GM13976 (cell line): ENCODE data around the gene DAB1.

Experiments used
- DNase-seq: peaks from one replicate; pipeline ENCODE4 v3.0.0; 2012; ENCODE audit warnings: low spot score
- in situ Hi-C: fragments of 300-500 bp; cut with MboI; formaldehyde crosslinking; loops from one replicate; pipeline ENCODE4 v1.12.0; 2022; ENCODE audit warnings: low sequenced_read_pairs, mixed read lengths, inconsistent platforms; ENCODE audit not compliant: unreplicated experiment
- TF ChIP-seq, protein P1 (sequence below): IDR thresholded peaks from 2 replicates; pipeline ENCODE4 v1.5.1; 2012; ENCODE audit warnings: borderline replicate concordance, mild to moderate bottlenecking; ENCODE audit not compliant: insufficient read depth; ENCODE audit errors: extremely low read depth, missing control alignments, control extremely low read depth

DAB1 gene

DNA sequence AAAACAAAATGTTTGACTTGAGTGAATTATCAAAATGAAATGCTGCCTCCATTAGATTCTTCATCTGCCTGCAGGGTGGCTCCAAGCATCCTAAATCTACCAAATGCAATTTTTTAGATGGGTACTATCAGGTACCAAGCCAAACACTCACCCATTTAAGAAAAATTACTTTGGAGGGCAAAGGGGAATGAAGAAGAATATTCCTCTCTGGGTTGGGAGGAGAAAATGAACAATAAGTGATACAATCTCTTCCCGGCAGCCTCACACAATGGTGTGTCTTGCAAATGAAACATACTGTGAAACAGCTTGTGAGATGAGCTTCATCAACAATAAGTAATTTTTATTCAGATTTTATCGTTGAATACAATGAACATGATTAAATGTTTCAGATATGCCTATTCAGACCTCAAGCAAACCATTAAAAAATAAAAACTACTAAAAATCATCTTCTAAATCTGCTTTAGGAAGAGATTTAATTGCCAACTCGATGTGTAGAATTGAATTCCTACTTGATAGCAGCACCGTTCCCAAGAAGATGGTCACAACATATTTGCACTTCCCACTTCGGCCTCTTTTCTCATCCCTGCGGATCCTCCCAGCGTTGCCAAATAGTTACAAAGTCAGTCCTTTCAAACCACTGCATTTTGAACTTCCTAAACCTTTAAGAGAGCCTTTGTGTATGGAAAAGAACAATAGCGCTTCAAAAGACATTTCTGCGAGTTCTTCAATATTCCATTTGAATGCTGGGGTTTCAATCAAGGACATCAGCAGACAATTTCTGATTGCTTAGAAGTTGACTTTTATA is 2.7 kb downstream of the DAB1 start:
- TF ChIP-seq, protein P1, sequence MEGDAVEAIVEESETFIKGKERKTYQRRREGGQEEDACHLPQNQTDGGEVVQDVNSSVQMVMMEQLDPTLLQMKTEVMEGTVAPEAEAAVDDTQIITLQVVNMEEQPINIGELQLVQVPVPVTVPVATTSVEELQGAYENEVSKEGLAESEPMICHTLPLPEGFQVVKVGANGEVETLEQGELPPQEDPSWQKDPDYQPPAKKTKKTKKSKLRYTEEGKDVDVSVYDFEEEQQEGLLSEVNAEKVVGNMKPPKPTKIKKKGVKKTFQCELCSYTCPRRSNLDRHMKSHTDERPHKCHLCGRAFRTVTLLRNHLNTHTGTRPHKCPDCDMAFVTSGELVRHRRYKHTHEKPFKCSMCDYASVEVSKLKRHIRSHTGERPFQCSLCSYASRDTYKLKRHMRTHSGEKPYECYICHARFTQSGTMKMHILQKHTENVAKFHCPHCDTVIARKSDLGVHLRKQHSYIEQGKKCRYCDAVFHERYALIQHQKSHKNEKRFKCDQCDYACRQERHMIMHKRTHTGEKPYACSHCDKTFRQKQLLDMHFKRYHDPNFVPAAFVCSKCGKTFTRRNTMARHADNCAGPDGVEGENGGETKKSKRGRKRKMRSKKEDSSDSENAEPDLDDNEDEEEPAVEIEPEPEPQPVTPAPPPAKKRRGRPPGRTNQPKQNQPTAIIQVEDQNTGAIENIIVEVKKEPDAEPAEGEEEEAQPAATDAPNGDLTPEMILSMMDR = no peak
- in situ Hi-C loops = no loop called here

DNA sequence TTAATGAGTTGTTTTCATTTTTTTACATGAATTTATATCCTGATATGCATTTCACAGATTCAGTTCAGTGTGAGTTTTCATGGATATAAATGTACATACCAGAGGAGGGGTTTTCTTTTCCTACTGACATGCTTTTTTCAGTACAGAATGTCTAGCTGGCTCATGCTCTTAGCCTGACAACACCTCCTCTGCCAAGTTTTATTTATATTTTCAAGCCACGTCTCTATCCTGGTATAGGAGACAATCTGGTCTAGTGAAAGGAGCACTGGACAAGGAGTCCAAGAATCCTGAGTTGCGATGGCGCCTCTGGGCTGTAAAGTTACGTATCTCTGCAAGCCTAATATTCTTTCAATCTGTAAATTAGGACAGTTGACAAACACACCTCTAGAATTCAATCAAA is 4.9 kb downstream of the DAB1 start:
- no peak for DNase-seq
- TF ChIP-seq, protein P1 = no peak
- in situ Hi-C loops = no loop called here

More for the DNA sequence above, 2.7 kb downstream of the DAB1 start:
- no peak for DNase-seq

DNA sequence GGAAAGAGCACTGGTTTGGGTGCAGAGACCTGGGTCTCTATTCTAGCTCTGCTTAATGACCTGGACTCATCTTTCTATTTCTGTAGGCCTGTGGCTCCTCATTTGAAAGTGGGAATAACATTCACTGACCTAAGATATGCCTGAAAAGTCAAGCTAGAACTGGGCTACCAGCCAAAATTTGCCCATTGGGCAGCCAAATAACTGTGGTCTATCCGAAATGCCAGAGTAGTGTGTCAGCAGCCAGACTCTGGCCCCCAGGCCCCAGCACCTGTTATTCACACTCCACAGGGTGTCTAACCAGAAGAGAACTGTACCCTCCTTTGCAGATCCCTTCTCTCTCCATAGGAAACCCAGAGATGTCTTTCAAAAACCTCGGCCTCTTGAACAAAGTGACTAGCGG is 12.6 kb downstream of the DAB1 start:
- in situ Hi-C loops = no loop called here
- TF ChIP-seq, protein P1 = no peak
- no peak for DNase-seq

DNA sequence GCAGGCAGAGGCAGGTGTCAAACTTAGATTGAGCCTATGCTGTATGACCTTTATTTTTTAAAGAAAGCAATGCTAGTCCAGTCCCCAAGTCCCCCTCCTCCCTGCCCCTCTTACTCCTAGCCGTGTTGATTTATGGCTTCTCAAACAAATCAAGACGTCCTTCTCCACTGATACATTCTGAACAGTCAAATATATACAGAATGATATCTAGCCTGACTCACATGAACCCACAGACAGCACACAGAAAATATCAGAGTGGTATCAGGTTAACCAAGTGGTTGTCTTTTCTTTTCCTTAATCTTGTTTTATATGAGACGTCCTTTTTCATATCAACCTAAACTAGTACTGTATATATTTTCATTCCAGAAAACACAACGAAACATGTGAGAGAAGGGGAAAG is 13.4 kb downstream of the DAB1 start:
- no peak for DNase-seq
- in situ Hi-C loops = no loop called here

DNA sequence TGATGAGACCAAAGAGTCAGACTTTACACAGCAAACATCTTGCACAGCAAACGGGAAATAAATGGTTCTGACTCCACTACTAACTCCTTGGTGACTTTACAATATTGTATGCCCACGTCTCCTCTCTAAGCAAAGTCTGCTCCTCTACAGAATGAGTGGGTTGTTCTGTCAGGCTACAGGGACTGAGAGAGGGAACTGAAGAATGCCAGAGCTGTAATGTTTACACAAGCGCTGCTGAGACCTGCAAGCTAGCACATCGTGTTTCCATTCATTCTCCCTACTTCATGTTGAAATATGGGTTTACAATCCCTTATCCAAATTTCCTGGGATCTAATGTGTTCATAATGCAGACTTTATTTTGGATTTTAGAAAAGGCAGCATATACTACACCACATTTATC is 15.9 kb downstream of the DAB1 start:
- in situ Hi-C loops = no loop called here
- TF ChIP-seq, protein P1 = no peak
- no peak for DNase-seq

More for the DNA sequence above, 13.4 kb downstream of the DAB1 start:
- TF ChIP-seq, protein P1 = no peak

DNA sequence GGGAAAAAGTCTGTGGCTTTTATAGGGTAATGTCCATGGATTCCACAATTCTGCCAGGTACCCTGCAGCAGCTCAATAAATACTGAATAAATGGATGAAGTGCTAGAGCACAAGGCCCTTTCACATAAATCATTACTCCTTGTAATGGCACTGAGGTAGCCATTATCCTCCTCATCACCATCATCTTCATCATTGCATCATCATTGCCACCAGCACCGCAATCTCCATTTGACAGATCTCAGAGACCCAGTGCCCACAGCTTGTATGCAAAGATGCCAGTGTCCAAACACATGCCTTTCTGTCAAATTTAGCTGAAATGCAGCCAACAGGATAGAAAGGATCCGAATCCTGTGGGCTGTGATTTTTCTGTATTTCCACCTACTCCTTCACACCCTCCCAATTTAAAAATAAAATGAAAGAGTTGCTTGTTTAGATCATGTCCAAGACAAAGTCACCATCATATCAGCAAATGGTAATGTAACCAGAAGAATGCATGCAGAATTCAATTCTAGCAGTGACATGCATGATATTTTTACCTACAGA is 17.4 kb downstream of the DAB1 start:
- DNase-seq = no peak
- in situ Hi-C loops = no loop called here
- TF ChIP-seq, protein P1 = no peak
